HG03095 (cell line): ENCODE data around the gene DPEP3.
"Not testable (repeated sequence)": the region's sequence is repeated elsewhere in the genome, so short reads cannot be mapped to it uniquely, and the experiment has no call there.

Experiments
- ATAC-seq: cut with Tn5 transposase; IDR thresholded peaks from one replicate; pipeline ENCODE4 v1.9.1; 2021; ENCODE audit warnings: moderate library complexity; ENCODE audit not compliant: unreplicated experiment

Gene DPEP3

DNA sequence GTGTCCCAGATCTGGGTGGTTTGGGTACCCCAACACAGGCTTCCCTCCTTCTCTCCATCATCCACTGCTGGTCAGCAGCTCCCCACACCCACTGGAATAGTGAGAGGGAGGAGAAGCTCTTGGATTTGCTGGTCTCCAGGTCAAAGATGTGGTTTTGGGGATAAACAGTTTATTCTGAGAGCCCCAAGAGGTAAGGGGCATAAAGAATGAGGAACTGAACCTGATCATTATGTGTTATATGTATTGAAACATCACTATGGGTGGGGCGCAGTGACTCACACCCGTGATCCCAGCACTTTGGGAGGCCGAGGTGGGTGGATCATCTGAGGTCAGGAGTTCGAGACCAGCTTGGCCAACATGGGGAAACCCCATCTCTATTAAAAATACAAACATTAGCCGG lies 15.1 kb upstream of the DPEP3 start:
- no peak for ATAC-seq

- not testable (repeated sequence) for ATAC-seq
These were observed 13.7 kb upstream of the DPEP3 start for GRCh38 chr16:67994040-67994408.

GRCh38 chr16:67993207-67994039 lies 13.1 kb upstream of the DPEP3 start:
- peak; percentile 67 for ATAC-seq

DNA sequence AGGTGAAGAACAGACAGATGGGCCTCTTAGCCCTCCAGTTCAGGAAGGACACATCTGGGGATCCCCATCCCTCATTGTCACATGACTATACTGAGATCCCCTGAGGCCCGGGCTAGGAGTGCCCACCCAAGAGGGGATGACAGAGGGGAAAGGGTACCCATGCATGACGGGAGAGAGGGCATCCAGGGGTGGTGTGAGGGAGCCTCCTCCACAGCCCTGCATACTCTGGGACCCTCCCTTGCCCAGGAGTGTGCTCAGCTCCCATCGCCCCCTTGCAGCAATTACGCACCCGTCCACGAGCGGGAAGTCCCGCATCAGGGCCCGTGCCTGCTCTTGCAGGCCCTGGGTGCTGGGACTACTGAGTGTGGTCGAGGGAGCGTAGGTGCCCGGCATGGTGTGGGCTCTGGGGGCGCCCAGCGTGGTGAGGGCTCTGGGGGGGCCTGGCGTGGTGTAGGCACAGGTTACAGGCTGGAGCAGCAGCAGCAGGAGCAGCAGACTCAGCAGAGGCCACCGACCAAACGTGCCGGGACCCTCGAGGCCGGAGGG lies 12.4 kb upstream of the DPEP3 start:
- no peak for ATAC-seq

GRCh38 chr16:67990018-67990386 lies 9.7 kb upstream of the DPEP3 start:
- no peak for ATAC-seq

DNA sequence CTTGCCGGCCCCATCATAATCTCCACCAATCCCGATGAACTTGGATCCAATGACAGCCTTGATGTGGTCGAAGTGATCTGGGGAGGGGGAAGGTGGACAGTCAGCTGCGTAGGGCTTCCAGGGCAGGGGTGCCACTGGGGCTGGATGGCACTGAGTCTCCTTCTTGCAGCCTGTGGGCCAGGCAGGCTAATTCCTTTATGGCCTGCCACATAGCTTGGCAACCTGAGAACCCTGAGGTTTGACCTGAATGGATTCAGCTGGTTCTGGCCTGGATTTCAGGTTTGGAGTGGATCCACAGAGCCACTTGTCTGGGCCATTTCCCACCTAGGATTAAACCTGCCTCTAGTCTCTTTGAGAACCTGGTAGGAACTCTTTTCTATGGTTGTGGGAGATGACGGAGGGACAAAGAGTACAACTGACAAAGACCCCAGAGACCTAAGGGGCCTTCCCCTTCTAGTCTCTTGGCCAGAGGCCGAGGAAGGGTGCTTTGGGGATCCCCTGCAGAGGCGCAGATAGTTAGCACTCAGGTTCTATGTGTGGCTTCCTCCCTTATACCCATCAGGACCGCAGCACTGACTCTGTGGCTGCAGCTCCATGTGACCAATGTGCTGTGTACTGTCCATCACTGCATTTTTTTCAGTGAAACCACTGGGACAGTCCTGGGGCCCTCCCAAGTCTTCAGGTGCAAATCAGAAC lies 9.2 kb upstream of the DPEP3 start:
- no peak for ATAC-seq

- no peak for ATAC-seq
These were observed 8.4 kb upstream of the DPEP3 start for GRCh38 chr16:67988675-67989074.

DNA sequence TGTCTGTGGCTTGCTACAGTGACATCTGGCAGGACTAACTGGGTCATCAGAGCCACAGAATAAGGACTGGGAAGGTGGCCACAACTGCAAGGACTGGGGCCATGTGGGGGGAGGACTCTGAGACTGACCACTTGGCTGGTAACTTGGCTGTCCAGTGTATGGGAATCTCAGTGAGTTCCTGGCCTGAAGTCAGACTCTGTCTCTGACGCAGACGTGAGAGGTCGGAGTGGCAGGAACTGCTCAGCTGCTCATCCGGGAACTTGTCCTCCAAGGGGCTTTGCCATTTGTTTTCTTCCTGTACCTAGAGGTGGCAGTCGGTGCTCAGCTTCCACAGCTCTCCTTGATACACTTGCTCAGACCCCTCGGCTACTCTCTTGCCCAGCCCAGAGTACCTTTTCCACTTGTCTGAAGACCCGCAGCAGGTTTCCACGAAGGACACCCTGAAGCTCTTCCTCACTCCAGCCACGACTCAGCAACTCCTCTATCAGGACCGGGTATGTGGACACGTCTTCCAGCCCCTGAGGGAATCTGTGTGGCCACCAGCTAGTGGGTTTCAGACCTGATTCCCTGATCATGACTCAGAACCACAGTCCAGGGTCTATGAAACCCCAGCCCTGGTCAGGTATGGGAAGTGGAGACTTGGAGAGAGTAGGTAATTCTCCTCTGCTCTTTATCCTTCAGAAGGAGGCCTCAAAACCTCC lies 7.3 kb upstream of the DPEP3 start:
- no peak for ATAC-seq

- ATAC-seq, result no peak
These were observed 6.7 kb upstream of the DPEP3 start for GRCh38 chr16:67986949-67987348.

GRCh38 chr16:67982011-67982696 lies 1.9 kb upstream of the DPEP3 start:
- ATAC-seq, result no peak

DNA sequence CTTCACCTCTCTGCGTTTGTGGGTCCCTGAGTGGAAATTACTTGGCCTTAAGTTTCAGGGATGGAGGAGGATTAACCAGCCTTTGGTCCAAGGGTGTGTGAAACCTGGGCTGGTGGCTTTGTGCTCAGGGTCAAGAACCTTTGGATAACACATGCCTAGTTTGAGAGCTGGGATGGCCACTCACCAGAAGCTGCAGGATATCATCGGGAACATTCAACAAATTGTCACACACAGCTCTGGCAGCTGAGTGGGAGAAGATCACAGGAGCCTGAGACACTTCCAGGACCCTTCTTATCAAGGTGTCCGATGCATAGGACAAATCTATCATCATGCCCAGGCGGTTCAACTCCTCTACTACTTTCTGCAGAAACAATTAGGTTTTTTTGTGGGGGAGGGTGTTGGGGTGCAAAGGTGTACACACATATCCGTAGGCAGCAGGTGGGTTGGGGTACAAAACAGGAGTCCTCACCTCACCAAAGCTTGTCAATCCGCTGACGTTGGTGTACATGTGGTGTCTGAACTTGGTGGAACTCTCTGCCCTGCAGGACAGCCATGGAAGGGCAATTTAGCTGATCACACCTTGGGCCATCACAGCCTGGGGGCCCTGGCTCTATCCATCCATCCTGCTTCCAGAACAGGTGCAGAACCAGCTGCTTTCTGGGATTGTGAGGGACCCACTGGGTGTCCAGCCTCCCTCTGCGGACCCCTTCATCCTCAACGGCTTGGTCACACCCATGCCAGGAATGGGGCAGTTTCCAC lies 2.7 kb downstream of the DPEP3 start:
- ATAC-seq, result no peak

- no peak for ATAC-seq
These were observed 3.3 kb downstream of the DPEP3 start for GRCh38 chr16:67977005-67977404.

DNA sequence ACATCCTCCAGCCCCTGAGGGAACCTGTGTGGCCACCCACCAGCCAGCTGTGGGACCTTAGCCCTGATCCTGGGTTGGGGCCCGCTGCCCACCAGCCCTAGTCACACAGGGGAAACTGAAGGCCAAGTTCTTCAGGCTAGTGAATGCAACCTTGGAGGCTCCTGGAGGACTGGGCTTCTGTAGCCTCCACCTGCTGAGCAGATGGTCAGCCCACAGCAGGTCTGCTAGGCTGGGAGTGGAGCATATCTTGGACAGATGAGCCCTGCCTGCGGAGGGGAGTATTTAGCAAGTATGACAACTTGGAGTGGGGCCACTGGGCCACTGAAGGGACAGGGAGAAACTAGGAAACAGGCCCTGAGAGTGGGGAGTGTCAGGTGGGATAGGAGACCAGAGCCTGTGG lies 4.1 kb downstream of the DPEP3 start:
- no peak for ATAC-seq

DNA sequence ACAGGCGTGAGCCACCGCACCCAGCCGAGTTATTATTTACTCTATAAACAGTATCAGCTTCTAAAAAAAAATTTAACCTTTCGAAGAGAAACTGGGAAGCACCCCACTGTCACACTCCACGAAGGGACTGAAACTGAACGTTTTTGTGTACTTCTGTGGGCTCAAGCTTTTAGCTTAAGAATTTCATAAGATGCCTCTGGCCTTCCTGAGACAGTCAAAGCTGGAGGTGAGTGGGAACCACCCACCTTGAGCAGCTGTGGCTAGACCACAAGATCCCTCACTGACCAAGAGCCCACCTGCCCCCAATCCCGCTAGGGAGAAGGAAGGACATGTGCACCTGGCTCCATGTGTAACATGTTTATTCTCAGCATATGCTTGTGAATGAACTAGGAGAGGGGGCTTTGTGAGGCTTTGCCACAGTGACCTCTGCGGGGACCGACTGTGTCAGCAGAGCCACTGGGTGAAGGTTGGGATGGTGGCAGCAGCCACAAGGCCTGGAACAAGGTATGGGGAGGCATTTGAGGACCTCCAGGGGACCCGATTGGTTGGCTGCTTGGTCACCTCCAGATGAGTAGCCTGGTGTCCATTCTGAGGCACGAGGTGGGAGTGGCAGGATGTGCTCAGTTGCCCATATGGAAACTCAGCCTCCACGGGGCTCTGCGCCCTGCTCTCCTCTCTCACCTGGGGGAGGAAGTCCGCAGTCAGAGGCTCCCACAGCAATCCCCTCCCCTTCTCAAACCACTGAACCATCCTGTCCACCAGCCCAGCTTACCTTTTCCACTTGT lies 4.8 kb downstream of the DPEP3 start:
- ATAC-seq, result no peak

GRCh38 chr16:67972285-67972684 lies 8.0 kb downstream of the DPEP3 start:
- not testable (repeated sequence) for ATAC-seq

DNA sequence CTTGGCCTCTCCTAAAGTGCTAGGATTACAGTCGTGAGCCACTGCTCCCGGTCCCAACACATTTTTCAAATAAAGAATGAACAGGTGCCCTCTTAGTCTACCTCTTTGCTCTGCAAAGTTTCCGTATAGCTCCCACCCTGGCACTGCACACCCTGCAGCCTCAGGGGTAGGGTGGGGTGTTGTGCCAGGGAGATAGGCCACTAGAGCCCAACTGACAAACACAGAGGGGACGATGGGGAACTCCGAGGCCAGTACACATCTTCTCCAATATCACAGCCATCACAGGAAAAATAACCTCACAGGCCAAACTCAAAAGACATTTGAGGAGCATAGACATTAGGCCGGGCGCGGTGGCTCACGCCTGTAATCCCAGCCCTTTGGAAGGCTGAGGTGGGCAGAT lies 9.2 kb downstream of the DPEP3 start:
- no peak for ATAC-seq

DNA sequence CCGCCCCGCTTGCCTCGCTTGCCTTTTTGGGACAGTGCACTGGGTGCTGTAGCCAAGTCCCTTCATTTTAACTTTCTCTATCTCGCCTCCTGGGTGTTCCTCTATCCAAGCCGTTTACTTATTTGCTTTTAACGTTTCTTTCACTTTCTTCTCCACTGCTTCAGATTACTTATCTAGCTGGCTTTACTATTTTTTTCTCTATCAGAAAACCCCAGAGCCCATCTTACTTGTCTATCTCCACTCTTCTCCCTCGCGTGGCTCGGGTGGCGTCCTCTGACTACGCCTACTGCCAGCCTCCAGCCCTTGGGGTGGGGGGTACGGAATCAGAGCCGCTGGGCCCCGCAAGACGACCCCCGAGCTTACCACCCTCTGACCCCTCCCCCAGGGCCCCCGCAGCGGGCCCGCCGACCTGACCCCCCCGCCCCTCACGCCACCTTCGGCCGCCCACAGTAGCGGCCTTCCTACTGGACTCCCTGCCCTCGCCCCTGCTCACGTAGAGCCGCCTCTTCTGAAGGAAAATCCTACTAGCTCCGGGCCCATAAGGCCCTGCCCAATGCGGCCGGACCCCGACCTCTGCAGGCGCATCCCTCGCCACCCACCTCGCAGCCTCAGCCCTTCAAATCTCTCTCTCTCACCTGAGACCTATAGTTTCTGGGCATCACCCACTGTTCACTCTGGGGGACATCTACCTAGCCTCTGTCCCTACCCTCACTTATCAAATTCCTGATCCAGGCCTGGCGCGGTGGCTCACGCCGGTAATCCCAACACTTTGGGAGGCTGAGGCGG lies 10.9 kb downstream of the DPEP3 start:
- ATAC-seq, result no peak

- peak; percentile 71 for ATAC-seq
These were observed 11.7 kb downstream of the DPEP3 start, which contains the start of gene SLC12A4 for GRCh38 chr16:67968400-67969253. Gene SLC12A4, minus strand, starts transcription at chr16:67968637. Its CDS starts 84 bp downstream, at chr16:67968553.
